NT2/D1 (cell line): ENCODE results near the gene RPS6KA4.

Source experiments
- YY1 ChIP-seq: IDR thresholded peaks from 2 replicates; pipeline ENCODE4 v1.6.1; 2011; ENCODE audit not compliant: insufficient read length, insufficient read depth
- ZNF274 ChIP-seq: IDR thresholded peaks from 2 replicates; pipeline ENCODE4 v1.6.1; 2011; ENCODE audit warnings: mild to moderate bottlenecking, low read depth, low read length

- no peak for TF ChIP-seq ZNF274
- TF ChIP-seq YY1: no peak
Measured at GRCh38 chr11:64390558-64390957, 31.6 kb downstream of the RPS6KA4 start.
